ENCODE measurements around the gene CRKL.

CRKL gene

DNA sequence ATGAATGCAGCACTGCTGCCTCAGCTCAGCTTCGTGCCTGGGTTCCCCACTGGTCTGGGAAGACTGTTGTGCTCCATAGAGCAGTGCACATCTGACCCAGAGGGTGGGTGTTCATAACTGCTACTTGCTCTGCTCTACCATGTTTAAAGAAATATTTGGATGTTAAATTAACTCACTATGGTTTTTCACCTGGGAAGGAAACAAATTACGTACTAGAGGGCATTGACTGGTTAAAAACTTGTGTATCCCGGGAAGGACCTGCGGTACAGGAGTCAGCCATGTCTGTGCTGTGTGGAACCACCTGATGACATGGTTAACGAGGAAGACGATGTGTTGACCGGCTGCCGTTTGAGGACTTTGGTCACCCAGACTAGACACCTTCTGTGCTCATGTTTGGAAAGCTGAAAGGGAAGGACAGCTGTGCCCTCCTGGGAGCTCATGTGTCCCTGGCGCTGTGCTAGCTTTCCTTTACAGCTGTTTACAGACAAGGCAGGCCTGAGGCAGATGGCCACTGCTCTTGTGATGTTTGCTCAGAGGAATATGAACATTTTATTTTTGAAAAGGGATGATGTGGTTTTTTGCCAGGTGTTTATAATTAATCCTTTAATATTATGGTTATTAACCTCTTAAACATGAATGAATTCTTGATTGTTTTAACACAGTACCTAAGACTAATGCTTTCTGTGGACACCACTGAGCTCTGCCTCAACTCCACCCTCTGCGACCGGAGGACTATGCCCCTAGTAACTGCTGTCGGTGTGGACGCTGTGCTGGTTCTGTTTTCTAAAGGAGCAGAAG lies 35.5 kb downstream of the CRKL start:
- DNase-seq (ENCODE audit: low spot score): no peak

DNA sequence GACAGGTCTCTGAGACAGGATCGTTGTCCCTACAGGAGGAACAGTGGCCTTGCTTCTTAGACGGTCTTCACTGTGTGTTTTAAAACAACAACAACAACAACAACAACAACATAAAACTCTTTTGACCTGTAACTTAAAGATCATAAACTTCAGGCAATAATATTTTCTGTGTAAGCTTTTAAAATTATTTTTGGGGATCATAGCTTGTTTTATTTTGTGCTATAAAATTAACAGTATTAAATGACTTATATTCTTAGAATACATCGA lies 36.1 kb downstream of the CRKL start:
- no peak for DNase-seq (ENCODE audit: low spot score)

DNA sequence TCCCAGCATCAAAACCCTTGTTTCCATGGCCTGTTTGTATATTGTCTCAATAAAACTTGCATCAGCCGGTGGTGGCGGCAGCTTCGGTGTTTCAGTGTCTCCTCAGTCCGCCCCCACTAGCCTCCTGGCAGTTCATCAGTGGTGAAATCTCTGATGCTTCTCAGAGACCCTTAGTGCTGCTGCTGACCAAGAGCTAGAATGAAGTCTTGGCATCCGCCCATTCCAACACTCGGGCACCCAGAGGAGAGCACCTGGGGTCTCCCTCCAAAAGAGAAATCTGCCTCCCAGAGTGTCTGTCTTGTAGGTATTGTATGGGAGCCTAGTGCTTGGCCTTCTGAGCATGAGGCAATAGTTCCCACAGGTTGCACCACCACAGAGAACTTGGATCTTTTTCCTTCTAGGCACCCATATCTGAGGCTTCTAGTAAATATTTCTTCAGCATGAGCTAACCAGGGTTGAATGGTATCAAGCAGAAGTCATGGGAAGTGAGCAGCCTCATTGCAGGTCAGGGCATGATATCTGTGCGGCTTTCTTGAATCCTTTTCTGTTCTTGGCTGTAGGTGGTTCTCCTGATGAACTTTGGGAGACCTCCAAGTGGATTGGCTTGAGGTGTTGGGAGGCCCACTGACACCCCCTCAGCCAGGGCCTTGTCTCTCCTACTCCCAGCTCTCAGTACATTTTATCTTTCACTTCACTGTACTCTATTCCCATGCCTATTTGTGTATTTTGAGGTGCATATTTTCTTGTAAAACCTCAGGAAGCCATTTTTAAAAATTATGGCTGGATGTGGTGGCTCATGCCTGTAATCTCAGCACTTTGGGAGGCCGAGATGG lies 36.7 kb downstream of the CRKL start:
- DNase-seq (ENCODE audit: low spot score): no peak

DNA sequence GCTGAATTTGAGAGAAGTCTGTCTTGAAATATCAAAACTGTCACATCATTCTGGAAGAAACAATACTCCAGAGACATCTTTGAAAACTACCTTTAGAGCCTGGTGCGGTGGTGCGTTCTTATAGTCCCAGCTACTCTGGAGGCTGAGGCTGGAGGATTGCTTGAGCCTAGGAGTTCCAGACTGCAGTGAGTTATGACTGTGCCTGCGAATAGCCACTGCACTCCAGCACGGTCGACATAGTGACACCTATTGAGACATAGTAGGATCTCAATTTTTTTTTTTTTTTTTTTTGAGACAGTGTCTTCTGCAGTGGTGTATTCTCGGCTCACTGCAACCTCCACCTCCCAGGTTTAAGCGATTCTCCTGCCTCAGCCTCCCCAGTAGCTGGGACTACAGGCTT lies 38.3 kb downstream of the CRKL start:
- DNase-seq (ENCODE audit: low spot score): no peak

DNA sequence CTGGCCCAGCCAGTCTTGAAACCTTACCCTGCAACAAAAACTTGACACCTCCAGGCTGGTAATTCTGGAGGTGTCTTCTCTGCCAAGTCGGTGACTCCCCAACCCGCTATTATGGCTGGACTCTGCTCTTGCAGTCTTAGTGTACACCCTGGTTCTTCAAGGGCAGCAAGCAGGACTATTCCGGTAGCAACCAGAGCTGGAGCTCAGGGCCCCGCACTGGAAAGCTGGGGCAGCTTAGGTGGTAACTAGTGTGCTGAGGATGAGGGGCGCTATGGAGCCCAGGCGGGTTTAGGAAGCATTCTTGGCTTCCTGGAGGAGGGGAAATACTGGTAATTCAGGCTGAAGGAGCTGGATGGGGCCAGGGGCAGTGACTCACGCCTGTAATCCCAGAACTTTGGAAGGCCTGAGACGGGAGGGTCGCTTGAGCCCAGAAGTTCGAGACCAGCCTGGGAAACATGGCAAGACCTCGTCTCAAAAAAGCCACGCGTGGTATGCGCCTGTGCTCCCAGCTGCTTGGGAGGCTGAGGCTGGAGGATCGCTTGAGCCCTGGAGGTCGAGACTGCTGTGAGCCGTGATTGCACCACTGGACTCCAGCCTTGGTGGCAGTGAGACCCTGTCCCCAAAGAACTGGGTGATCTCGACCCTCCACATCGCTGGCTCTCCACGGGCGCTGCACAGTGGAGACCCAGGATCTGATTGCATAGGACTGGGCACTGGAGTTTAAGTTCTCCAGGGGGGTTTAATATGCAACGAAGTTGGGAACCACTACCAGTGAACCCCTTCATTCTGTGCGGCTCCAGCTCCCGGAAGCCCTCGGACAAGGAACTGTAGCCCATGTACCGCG lies 39.3 kb downstream of the CRKL start:
- DNase-seq (ENCODE audit: low spot score): no peak

DNA sequence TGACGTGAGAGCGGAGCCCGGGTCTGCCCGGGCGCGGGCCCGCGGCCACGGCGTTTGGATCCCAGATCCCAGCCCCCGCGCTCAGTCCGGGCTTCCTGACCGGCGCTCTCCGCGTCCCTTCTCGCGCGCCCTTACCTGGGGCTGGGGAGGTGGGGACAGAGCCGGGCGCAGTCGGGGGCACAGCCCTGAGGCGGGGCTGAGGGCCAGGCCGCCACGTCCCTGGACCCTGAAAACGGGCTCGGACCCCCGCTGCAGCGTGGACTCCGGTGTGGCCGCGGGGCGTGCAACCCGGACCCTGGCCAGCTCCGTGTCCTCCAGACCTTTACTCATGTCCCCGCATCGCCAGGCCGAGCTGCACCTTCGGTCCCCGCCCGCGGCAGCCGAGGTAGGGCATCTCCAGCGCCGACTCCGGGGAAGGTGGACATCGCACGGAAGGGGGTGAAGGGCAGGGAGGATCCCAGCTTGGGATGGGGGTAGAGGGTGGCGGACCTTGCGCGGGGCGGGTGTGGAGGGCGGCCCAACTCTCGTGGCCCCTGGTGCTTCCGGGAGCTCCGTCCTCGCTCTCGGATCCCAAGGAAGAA lies 40.0 kb downstream of the CRKL start:
- no peak for DNase-seq (ENCODE audit: low spot score)

DNA sequence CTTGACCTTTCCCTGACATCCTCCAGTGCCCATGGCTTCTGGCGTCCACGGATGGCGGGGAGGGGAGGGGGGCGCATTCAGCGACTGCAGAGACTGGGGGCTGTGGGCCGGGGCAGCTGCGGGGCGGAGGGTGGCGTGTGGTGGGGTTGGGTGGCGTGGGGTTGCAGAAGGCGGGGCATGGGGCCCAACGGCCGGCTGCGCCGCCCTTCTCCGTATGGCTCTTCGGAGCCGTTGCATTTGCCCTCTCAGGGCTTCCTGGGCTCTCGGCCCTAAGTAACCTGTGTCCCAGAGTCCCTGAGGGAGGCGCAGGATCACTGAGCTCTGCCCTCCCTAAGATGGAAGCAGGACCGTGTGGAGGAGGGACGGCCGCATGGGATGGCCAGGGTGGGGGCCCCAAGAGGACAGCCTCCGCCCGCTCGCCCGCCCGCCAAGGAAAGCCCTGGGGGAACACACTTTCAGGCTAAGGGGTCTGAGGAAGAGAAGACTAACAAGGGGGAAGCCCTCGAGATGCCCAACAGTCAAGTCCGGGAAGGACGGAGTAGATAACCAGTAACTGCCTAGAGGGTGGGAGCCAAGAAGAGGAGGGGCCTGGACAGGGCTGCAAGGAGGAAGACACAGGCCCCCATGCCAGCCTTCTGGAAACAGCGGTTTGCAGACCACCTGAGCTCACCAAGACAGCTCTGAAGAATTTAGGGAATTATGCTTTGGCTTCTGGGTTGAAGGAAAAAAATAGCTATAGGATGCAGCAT lies 40.6 kb downstream of the CRKL start:
- DNase-seq (ENCODE audit: low spot score): no peak

DNA sequence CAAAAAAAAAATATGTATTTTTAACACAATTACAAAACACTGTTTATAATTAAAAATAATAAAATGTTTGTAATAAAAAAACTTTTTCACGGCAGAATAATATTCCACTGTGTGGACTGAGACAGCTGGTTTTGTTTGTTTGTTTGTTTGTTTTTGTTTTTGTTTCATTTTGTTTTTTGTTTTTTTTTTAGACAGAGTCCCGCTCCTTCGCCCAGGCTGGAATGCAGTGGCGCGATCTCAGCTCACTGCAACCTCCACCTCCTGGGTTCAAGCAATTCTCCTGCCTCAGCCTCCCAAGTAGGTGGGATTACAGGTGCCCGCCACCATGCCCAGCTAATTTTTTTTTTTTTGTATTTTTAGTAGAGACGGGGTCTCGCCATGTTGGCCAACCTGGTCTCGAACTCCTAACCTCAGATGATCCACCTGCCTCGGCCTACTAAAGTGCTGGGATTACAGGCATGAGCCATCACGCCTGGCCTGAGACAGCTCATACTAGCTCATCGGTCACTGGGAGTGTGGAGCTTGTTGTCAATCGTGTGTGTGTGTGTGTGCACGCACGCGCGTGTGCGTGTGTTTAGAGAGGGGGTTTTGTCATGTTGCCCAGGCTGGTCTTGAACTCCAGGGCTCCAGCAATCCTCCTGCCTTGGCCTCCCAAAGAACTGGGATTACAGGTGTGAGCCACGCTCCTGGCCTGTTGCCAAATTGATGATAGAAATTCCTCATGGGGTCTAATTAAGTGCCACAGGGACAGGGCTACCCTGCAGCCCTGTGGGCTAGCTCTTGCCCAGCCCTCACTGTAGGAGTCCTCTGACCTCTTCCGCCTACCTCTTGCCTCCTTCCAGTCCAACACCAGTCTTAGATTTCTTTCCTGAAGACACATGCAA lies 42.6 kb downstream of the CRKL start:
- no peak for DNase-seq (ENCODE audit: low spot score)

DNA sequence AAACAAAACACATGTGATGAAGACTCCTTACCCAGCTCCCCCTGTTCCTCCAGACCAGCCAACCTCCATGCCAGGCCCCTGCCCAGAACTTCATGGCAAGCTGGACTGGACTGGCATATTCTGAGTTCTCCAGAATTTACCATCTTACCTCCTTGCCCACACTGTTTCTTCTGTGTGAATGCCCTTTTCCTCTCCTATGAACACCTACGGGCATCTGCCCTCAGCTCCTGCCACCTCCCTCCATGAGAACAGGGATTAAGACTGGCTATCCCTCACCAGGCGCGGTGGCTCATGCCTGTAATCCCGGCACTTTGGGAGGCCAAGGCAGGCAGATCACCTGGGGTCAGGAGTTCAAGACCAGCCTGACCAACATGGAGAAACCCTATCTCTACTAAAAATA lies 43.4 kb downstream of the CRKL start:
- no peak for DNase-seq (ENCODE audit: low spot score)

DNA sequence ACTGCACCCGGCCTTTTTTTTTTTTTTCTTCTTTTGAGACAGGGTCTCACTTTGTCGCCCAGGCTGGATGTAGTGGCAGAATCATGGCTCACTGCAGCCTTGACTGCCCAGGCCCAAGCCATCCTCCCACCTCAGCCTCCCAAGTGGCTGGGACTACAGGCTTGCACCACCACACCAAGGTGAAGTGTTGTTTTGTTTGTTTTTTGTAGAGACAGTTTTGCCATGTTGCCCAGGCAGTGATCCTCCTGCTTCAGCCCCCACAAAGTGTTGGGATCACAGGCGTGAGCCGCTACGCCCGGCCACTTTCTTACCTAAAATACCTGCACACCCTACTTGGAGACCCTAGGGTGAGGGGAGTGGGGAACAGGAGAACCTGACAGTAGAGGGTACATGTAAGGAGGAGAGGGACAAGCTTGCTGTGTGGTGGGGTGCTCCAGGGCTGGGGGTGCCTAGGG lies 45.3 kb downstream of the CRKL start:
- DNase-seq (ENCODE audit: low spot score): no peak

DNA sequence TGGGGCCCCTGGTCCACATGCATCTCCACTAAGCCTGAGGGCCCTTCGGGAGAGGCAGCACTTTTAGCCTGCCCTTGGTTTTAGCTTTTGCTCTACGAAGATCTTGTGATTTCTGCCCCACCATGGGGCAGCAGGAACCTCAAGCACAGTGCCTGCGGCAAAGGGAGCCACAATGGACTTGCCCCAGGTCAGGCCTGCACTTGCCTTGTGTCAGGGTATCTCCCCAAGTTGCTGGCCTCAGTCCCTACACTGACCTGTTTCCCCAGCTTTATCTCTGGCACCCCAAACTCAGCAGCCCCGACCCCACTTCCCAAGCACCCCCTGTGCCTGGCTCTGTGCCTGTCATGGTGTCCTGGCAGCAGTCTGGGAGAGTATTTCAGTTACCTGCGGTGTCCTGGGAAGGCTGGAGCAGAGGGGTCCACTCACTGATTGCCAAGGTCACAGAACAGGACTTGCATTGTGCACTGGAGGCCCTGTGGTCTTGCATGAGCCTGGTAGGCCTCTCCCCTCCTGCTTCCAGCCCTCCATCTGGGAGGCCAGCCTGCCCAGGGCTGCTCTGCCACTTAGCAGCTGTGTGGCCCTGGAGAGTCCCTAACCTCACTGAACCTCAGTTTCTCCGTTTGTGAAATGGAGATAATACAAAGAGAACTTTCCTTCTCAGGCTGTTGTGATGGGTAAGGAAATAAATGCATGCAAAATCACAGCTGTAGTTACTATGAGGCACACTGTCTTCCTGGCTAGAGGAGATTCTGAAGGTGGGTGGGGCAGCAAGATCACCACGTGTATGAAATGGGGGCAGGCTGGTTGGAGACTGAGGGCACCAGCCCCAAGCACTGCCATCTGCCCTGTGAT lies 46.2 kb downstream of the CRKL start:
- DNase-seq (ENCODE audit: low spot score): no peak

DNA sequence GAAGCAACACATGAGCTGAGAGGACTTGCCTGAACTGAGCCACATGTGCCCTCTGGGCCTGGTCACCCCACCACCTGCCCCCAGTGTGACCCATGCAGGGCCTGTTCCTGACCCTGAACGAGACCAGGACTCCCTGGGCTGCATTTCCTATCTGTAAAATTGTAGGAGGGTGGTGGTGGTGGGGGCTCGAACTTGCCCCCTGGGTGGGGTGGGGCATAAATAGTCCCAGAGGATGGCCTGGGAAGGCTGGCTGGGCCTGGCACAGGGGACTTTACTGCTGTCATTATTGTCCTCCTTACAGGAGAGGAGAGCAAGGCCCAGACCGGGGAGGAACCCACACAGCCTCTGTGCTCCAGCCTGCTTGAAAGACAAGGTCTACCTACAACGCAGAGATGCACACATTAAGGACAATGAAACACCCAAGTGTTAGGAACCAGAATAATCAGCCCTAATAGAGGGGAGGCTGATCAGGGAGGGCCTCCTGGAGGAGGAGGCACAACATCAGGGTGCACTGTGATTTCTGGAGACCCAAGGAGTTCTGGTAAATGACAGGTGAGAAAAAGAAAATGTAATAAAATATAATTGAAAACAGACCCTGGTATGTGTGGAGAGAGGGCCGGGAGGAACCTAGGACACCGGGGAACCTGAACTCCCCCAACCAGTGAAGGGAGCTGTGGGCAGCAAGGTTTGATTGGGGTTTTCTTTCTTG lies 47.0 kb downstream of the CRKL start:
- DNase-seq (ENCODE audit: low spot score): no peak

DNA sequence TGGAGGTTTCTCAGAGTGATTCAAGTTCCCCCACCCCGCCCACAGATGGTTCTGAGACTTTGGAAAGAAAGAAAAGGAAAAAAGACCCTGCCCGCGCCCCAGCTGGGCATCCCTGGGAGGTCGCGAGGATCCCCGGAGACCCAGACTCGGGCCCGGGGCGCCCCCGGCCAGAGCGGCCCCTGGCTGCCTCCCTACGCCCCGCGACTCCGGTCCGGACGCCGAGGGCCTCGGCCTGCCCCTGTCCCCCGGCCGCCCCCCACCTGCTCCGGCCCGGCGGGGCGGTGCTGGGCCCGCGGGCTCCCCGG lies 47.5 kb downstream of the CRKL start:
- DNase-seq (ENCODE audit: low spot score): no peak

DNA sequence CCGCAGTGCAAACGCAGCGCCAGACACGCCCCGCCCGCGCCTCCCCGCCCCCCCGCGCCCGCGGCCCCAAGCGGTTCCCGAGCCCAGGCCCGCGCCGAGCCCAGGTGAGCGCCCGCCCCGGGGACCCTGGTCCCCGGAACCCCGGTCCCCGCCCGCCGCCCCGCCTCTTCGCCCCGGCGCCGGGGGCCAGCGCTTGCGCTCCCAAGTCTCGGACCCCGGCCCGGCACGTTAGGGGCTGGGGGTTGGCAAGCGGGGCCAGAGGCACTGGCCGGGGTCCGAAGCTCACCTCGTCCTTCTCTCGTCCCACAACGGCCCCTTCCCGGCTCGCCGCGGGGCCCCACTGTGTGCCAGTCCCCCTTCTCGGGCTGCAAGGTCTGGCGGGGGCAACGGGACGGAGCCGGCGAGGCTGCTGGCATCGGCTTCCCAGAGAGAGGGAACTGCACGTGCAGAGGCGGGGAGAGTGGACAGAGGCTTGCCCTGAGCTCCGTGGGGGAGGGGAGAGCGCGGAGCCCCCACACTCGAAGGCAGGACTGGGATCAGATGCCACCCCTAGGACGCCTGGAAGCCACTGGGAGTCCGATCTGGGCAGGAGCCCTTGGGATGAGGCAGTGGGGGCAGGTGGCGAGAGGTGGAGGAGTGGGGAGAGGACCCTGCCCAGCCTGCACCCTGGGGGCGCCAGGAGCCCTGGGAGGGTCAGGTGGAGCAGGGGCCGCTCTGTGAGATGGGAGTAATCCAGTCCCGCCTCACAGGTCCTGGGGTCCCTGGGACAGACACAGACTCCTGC lies 48.1 kb downstream of the CRKL start:
- no peak for DNase-seq (ENCODE audit: low spot score)

DNA sequence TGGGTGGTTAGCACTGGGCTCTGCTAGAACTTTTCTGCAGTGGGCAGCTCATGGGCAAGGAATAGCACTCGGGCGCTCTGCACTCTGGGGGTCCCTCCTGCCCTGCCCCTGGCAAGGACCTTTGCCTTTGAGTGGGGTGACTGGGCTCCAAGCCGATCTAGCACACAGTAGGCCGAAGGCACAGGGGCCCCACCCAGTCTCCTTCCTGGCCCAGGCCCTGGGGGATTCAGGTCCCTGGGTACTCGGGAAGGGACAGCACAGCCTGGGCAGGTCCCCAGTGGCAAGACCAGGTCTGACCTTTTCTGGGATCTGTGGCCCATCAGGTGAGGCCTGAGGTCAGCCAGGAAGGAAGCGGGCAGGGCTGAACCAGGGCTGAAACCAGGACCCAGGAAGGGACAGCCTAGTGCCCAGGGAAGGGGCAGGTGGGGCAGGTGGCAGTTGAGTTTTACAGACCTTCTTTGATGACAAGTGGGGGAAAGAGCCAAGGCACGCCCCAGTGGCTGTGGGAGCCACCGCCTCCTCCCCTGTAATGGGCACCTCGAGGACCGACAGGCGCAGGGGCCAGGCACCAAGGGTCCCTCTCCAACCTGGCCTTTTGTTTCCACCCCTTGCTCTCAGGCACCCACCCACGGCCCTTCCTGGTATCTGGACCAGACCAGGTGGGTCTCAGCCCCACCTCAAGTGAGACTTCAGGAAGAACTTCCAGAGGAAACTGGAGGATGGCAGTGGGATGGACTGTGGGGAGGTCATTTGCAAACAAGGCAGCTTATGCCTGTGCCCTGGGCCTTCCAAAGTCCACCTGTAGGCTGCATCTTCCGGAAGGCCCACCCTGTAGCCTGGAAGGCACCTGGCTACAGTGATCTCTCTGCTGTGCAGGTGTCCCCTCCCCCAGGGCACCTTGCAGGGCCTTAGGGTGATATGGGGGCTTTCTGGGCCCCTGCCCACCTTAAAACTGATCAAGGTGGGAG lies 49.0 kb downstream of the CRKL start:
- DNase-seq (ENCODE audit: low spot score): no peak

DNA sequence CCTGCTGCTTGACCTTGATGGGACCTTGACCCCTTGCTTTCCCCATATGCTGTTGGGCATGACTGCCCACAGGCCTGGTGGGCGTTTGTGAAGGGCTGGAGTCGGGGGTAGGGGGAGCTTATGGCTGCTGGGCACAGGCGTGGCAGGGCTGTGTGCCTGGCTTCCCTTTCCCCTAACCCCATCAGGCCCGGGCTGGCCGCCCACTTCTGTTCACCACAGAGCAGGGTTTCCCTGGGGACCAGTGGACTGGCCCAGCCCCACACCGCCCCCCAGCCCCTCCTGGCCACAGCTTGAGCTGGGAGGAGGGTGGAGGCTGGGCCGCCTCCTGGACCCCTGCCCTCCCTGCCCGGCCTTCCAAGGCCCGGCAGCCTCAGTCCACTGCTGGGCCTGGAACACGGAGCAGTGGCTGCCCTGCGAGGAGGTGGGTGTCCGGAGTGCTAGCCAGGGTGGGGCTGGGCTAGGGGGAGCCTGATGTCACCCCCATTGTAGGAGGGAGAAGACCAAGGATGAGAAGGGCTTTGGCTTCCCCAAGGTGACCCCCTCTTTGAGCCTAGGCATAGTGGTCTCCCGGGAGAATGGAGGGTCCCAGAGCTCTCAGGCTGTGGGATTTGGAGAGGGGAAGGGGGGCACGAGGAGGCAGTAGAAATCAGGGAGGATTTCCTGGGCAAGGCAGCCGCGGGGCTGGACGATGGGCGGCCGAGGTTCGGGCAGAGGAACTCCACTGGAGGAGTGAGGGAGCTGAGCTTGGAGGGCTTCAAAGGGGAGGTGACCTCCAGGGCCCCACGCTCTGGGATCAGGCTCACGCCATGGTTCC lies 49.9 kb downstream of the CRKL start, which contains the start of gene AIFM3:
Gene AIFM3, plus strand, starts transcription at position 373 of the 814 bp plus-strand sequence. CDS start 690 bp downstream, outside the sequence.
- DNase-seq (ENCODE audit: low spot score): no peak

All from CD4-positive, alpha-beta T cell treated with Interleukin-2 at 100 ng/mL for 4 hours (primary cell).